HG03439 (cell line): ENCODE data around the gene HIRA.
"Not testable (repeated sequence)": the region's sequence is repeated elsewhere in the genome, so short reads cannot be mapped to it uniquely, and the experiment has no call there.

ENCODE experiments used
- ATAC-seq: cut with Tn5 transposase; IDR thresholded peaks from one replicate; pipeline ENCODE4 v1.9.1; 2021; ENCODE audit warnings: mild to moderate bottlenecking, moderate library complexity; ENCODE audit not compliant: unreplicated experiment

HIRA gene

GRCh38 chr22:19336133-19337075 lies 95.1 kb downstream of the HIRA start:
- no peak for ATAC-seq

GRCh38 chr22:19331975-19332374 lies 99.6 kb downstream of the HIRA start:
- ATAC-seq: no peak

- ATAC-seq: no peak
Observed at GRCh38 chr22:19331474-19331873, 100.1 kb downstream of the HIRA start.

GRCh38 chr22:19330865-19331418 lies 100.6 kb downstream of the HIRA start:
- no peak for ATAC-seq

- not testable (repeated sequence) for ATAC-seq
Observed at GRCh38 chr22:19330205-19330604, 101.3 kb downstream of the HIRA start.

GRCh38 chr22:19329454-19329853 lies 102.1 kb downstream of the HIRA start:
- ATAC-seq: no peak

GRCh38 chr22:19325296-19325948 lies 106.1 kb downstream of the HIRA start:
- ATAC-seq: no peak

GRCh38 chr22:19323420-19323819 lies 108.1 kb downstream of the HIRA start:
- ATAC-seq: not testable (repeated sequence)

GRCh38 chr22:19321757-19322156 lies 109.8 kb downstream of the HIRA start:
- ATAC-seq: no peak

GRCh38 chr22:19320136-19320535 lies 111.4 kb downstream of the HIRA start:
- ATAC-seq: not testable (repeated sequence)

- ATAC-seq: no peak
Observed at GRCh38 chr22:19319281-19319680, 112.3 kb downstream of the HIRA start.

GRCh38 chr22:19317865-19318264 lies 113.7 kb downstream of the HIRA start:
- ATAC-seq: no peak

- no peak for ATAC-seq
Observed at GRCh38 chr22:19307872-19308271, 123.7 kb downstream of the HIRA start.

- not testable (repeated sequence) for ATAC-seq
Observed at GRCh38 chr22:19306535-19306934, 125.0 kb downstream of the HIRA start.

- no peak for ATAC-seq
Observed at GRCh38 chr22:19304547-19304946, 127.0 kb downstream of the HIRA start.

GRCh38 chr22:19303785-19304184 lies 127.7 kb downstream of the HIRA start:
- no peak for ATAC-seq

GRCh38 chr22:19295733-19296132 lies 135.8 kb downstream of the HIRA start:
- no peak for ATAC-seq

GRCh38 chr22:19292458-19293230 lies 138.9 kb downstream of the HIRA start:
- no peak for ATAC-seq

GRCh38 chr22:19291580-19292457 lies 139.7 kb downstream of the HIRA start, which contains the start of gene CLTCL1:
CLTCL1 (minus strand) TSS chr22:19291719; CDS start chr22:19291641, 78 bp downstream.
- ATAC-seq: peak; percentile 55

GRCh38 chr22:19291218-19291579 lies 140.3 kb downstream of the HIRA start:
- peak; percentile 26 for ATAC-seq
